GM18502 (cell line): ENCODE measurements around the gene C4orf54.

Experiments used
- ATAC-seq: cut with Tn5 transposase; IDR thresholded peaks from one replicate; pipeline ENCODE4 v1.9.1; 2021; ENCODE audit warnings: mild to moderate bottlenecking; ENCODE audit not compliant: unreplicated experiment, poor library complexity

The C4orf54 gene

DNA sequence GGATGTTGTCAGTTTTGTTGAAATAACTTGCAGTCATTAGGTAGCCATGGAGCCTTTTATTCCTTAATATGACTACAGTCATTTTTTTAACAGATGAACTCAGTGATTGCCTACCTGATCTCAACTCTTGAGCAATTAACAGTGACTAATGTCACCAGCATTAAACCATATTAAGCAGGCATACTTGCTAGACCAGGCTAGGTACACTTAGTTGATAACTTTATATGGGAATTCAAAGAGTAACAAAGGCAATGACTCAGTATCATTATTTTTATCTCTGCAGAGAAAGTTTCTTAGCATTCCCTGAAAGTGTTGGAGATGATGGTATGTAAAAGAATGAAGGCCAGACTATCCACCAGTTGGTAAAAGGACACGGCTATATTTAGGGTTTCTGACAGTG is at the start of gene C4orf54:
C4orf54 (minus strand) TSS at position 31 of the 400 bp plus-strand sequence. CDS start 3,180 bp downstream, outside the sequence.
- no peak for ATAC-seq

DNA sequence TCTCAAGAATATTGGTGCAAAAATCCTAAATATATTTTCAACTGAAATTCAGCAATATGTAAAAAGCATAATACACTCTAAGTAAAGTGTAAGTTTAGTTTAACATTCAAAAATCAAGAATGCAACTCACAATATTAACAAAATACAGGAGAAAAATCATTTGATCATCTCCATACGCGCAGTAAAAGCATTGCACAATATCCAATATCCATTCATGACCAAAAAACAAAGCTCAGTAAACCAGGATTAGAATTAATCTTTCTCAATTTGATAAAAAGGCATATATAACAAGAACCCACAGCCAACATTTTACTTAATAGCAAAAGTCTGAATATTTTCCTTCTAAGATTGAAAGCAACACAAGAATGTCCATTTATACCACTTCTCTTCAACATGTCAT is 48.3 kb upstream of the C4orf54 start:
- no peak for ATAC-seq

DNA sequence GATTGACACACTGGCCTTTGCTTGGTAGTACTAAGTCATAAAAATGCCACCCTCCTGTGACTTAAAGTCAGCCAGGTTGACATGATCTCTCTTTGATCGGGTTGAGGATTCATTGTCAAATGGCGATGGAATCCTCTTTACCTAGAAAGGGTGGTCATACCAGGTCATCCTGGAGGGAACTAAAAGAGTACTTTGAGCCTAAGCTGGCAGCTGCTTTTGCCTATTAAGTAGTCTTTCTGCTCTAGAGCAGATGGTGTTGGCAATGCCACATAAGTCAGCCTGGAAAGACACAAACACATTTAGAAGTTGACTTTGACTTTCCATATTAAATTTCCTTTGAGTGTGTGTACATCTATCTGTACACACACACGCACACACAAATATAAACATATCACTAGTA is 39.2 kb upstream of the C4orf54 start:
- no peak for ATAC-seq

DNA sequence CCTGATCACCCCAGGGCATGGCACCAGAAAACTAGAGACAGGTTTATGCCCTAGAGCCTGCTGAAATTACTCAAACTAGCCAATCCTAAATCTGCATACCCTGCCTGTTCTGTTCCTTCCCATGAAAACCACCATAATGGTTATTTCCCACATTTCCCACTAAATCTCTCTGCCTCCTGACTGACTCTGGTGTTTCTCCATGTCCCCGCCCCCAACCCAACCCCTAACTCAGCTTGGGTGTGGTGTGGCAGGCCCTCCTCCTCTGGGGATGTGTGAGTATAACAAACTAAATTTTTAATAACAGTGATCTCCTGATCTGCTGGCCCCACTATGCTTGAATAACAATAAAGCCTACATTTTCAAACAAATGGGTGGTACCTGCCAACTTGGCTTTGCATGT is 35.5 kb upstream of the C4orf54 start:
- no peak for ATAC-seq

DNA sequence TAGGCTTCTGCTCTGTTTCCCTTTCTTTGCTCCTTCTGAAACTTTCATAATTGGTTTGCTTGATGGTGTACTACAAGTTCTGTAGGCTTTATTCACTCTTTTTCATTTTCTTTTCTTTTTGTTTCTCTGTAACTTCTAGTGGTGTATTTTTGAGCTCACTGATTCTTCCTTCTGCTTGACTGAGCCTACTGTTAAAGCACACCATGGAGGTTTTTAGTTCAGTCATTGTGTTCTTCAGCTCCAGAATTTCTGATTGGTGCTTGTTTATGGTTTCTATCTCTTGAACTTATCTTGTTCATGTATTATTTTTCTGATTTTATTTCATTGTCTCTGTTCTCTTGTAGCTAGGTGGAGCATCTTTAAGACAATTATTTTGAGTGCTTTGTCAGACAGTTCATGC is 33.4 kb upstream of the C4orf54 start:
- no peak for ATAC-seq

DNA sequence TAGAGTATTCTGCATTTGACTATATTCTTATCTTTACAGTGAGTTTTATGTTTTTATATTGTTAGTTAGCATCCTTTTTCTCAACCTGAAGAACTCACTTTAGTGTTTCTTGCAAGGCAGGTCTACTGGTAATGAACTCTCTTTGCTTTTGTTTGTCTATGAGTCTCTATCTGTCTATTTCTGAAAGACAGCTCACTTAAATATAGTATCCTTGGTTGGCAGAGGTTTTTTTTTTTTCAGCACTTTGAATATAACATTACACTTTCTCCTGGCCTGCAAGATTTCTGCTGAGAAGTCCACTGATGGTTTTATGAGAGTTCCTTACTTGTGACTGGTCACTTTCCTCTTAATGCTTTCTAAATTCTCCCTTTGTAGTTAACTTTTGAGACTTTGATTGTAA is 32.8 kb upstream of the C4orf54 start:
- no peak for ATAC-seq

DNA sequence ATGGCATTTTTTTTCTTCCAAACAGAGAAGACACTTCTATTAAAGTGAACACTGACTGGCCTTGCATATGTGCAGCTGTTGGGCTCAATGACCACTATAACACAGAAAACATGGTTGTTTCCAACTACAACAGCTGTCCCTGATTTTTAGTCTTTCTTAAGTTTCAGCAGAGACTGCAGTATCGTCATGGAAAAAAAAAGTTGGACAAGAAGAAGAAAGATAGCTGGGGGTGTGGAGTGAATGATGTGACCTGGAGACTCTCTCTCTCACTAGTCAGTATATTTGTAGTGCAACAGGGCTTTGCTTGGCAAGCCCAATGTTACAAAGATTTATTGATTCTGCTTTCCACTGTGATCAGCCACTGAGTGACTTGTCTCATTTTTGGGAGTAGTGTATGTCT is 29.5 kb upstream of the C4orf54 start:
- ATAC-seq, result no peak

DNA sequence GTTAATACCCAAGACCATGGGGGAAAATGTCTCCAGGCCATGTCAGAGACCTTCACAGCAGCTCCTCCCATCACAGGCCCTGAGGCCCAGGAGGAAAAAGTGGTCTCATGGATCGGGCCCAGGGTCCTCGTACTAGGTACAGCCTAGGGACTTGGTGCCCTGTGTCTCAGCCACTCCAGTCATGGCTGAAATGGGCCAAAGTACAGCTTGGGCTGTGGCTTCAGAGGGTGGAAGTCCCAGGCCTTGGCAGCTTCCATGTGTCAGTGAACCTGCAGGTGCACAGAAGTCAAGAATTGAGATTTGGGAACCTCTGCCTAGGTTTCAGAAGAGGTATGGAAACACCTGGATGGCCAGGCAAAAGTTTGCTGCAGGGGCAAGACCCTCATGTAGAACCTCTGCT is 27.6 kb upstream of the C4orf54 start:
- no peak for ATAC-seq

DNA sequence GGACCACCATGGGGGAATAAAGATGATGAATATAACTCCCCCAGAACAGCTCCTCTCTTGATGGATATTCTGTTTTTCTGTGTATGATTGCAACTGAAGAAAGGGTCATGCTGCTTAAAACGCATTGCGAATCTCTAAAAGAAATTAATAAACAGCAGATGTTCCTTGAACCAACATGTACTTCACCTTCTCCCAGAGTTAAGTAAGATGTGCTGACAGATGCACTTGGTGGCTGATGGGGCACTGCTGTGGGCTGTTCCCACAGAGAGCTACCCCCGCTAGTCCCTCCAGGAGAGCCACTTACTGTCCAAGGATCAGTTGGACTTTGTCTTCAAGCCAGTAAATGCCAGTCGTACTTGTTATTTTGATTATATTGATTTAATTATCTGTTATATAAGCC is 26.3 kb upstream of the C4orf54 start:
- ATAC-seq, result no peak

DNA sequence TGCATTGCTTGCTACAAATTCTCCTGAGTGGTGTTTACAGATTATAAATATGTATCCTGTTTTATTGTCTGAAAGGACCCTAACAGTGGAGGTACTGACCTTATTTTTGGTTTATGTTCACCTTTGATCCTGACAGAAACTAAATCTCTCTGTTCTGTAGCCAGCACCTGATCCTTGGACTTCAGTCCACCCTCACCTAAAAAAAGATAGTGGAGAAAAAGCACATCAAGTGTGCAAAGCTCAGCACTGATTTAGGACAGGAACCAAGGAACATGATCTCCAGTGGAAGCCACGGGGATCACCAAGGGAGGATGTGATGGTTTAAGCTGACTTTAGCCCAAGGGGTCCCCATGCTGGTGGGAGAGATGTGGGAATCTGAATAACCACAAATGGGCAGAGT is 22.3 kb upstream of the C4orf54 start:
- no peak for ATAC-seq

DNA sequence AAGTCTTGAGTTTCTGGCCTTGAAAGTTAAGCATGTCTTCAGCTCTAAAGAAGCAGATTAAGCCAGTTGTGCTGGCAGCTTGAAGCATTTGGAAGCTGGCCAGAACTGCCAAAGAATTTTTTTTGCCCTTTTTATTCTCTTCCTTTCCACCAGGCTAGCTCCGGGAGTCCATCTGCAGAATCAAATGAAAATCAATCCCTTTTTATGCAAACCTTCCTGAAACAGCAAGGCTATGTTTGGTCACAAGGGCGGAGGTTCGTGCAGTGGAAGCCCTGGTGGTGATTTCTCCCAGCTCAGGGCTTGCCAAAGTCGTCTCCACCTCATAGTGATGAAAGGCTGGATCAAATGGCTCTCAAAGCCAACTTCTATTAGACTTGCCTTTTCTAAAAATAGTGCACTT is 21.6 kb upstream of the C4orf54 start:
- ATAC-seq, result no peak

DNA sequence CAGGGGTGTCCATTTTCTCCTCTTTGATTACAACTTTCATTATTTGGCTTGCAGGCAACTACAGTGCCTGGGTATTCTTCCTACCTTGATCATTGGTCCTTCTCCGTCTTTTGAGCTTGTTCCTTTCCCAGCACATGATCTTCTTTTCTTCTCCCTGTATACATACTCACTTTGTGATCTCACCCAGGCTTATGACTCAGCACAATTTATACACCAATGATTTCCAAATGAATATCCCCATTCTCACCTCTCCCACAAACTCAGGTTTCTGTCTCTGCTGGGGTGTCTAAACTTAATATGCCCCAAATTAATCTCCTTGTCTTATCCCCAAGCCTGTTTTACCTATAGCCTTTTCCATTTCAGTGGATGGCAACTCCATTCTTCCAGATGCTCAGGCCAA is 19.5 kb upstream of the C4orf54 start:
- no peak for ATAC-seq

DNA sequence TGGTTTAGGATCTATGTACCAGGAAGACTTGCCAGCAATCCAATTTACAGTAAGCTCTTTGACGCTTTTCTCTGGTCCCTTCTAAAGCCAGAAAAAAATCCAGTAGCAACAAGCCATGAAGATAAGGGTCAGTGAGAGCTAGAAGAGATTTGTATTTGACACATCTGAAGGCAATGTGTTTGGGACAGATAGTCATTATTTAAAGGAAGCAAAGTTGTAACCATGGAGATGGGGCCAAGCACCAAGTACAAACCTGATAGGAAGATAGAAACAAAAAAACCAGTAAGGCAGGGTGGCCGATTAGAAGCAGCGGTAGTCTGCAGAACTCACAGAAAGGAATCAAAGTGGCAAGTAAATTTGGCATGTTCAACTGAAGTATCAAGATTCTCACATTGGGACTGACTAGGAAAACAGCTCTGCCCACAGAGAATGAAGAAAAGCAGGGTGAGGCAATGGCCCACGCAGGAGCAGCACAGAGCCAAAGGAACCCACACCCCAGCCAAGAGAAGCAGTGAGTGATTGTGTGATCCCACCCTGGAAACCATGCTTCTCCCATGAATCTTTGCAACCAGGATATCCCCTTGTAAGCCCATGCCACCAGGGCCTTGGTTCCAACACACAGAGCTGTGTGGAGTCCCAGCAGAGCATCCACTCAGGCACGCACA is 12.9 kb upstream of the C4orf54 start:
- ATAC-seq, result no peak

DNA sequence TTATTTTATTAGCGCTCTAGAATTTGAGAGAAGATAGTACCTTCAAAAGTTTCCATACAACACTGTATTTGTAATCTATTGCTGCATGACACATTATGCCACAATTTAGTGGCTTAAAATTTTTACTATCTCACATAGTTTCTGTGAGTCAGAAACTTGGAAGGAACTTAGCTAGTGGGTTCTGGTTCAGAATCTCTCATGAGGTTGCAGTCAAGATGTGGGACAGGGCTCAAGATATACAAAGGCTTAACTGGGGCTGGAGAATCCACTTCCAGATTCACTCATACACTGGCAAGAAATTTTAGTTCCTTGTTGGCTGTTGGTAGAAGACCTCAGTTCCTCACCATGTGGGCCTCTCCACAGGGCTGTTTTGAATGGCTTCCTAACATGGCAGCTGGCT is 11.5 kb upstream of the C4orf54 start:
- ATAC-seq, result no peak

DNA sequence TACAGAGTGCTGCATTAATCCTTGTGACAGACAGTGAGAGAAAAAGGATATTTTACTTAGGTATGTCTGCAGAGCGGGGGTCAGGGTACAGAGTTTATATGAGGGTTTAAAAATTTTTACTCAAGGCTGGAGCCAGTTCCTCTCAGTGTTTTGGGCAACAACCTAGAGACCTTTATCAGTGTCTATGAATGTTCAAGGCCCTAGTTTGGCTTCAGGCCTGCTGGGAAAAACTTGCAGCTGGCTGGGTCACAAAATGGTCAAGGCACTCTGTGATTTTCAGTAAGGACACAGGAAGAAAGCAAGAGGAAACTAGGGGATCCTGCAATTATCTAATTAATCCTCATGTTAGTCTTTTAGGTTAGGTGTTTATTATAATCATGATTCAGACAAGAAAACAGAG is 10.8 kb upstream of the C4orf54 start:
- ATAC-seq, result no peak

DNA sequence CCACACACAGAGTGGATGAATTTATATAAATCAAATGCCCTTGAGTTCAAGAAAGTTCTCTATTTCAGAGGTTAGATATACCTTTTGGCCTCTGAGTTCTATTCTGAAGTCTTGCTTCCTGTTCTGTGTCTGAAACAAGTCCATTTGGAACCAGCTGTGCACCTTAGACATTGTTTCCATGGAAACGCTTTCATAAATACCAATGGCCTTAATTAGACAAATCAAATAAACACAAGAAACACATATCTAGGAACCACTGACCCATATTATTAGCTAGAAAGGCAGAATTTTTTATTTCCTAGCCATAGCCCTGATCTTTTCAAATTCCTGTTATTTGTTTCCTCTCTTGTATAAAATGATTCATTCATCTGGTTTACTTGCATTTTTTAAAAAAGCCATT is 8.4 kb upstream of the C4orf54 start:
- ATAC-seq, result no peak

DNA sequence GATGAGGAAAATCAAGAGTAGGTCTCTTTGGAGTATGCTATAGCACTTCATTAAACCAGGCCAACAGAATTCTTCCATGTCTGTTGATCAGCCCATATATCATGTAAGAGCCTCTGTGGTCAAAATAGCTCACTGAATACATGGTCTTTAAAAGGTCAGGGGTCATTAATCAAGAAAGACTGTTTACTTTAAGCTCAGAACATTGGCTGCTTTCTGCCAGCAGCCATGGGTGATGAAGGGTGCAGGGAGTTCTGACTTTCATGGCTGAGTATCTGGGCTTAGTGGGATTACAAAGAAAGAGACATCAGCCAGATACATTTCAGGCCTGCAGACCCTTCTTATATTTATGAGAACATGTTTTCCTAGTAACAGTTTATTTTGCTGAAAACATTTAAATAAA is 7.1 kb upstream of the C4orf54 start:
- ATAC-seq, result no peak

DNA sequence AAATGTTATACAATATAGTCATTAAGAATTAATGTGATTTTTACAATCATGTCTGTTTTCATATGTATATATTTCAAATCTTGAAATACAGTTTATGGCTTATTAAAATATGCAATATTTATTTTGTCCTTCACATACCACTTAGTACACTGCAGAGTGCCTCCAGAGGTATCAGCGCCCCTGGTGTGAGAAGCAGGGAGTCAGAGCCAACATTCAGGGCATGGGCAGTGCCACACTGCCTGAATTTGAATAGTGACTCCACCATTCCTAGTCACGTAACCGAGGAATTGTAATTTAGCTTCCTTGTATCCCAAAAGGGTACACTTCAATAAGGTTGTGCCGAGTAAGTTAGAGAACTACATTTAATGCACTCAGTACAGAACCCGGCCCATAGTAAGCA is 4.3 kb upstream of the C4orf54 start:
- no peak for ATAC-seq

DNA sequence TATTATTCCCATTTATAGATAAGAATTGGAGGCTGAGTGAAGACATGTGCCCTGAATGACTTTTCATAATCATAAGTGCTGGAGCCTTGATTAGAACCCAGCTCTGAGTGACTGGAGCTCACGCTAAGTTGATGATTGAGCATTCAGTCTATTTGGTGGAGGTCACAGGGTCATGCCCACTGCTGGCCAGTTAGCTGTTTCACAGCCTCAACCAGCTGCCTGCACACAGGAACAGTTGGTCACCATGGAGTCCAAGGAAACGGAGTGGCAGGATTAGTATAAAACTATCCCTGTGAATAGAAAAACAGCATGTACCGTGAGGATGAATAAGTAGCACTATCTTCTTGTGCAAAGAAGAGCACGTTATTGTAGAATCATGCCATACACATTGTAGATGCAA is 1.0 kb upstream of the C4orf54 start:
- no peak for ATAC-seq

DNA sequence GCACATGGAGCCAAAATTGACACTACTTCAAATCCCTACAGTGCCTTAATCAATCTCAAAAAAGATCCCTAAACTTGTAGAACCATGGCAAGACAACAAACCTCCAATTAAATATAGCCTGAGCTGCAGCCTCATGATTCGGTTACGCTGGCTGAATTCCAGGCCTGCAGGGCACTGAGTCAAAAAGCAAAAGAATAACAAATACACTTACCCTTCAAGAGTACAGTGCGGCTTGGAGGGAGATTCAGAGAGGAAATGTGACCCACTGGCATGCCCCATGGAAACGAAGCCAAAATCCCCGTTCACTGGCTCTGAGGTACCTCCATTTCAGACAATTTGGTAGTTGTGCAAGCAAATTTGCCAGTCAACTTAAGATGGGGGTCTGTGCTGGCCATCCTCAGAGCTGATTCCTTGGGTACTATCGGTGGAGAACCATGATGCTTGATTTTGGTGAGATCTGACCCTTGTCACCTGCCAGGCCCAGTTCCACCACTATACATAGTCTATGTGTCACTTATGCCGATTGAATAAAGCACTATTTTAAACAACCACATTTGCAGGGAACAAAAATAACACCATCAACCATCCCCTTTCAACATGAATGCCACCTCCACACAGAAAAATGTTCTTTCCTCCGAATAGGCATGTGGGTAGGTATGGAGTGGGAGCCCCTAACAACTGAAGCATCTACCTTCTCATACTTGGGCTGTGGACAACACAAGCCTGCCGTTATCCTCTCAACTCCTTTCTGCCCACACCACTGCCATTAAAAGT is 2.1 kb downstream of the C4orf54 start:
- no peak for ATAC-seq

DNA sequence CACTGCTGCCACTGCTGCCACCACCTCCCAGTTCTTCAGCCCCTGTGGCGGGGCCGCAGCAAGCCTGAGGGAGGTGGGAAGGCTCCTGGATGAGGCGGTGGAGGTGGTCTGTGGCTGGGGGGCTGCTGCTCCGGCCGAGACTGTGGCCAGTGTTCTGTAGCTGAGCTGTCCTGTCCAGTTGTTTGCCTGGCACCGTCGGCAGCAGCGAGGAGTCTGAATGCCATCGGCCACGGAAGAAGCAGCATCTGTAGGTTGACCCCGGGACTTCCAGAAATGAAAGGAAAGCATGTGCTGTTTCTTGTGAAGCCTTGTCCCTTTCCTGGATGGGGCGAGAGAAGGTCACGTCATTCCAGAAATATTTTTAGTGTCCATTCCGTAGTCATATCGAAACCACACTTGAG is 3.3 kb downstream of the C4orf54 start:
- no peak for ATAC-seq

DNA sequence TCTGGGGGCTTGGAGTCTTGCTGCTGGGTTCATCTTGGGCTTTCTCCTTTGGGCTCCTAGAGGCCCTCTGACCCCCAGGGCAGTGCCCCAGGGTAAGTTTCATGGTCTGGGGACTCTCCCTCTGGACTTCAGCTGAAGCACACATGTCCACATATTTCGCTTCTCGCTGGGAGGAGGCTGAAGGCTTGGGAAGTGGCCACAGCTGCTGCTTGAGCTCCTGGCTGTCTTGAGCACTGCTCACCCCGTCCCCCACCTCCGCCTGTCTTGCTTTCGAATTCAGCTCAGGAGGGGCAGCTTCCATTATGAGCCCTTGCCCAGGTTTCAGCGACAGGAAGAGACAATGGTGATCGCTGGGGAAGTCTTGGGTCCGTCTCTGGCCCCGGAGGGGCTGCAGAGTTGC is 3.7 kb downstream of the C4orf54 start:
- no peak for ATAC-seq
